HEK293 (cell line): ENCODE measurements around the gene LIN7C.

Experiments used
- CTCF ChIP-seq: fragments of 450-650 bp; formaldehyde crosslinking; IDR thresholded peaks from 2 replicates; pipeline ENCODE4 v1.5.1; 2016; ENCODE audit warnings: missing biosample characterization, missing genetic modification characterization
- PRDM2 ChIP-seq: fragments of 450-650 bp; formaldehyde crosslinking; IDR thresholded peaks from 2 replicates; pipeline ENCODE4 v1.5.1; 2016; ENCODE audit warnings: missing biosample characterization, missing genetic modification characterization, borderline replicate concordance
- ZNF19 ChIP-seq: fragments of 450-650 bp; formaldehyde crosslinking; IDR thresholded peaks from 2 replicates; pipeline ENCODE4; 2016; ENCODE audit warnings: missing biosample characterization, missing genetic modification characterization, low read depth
- ZNF362 ChIP-seq: fragments of 450-650 bp; formaldehyde crosslinking; IDR thresholded peaks from 2 replicates; pipeline ENCODE4 v1.5.1; 2016; ENCODE audit warnings: missing biosample characterization, missing genetic modification characterization

GRCh38 chr11:27524155-27524554 lies 17.6 kb upstream of the LIN7C start:
- TF ChIP-seq CTCF (tag by site-specific recombination) (no peak), ZNF19 (no peak), ZNF362 (no peak), PRDM2 (tag by site-specific recombination) (no peak)
